GM12878 (cell line): ENCODE data around the gene DLG2.

ENCODE experiments used
- JUND ChIP-seq: IDR thresholded peaks from 2 replicates; pipeline ENCODE4 v1.6.1; 2012; ENCODE audit warnings: low read depth, mild to moderate bottlenecking, low read length, improper control_type of control experiment, moderate library complexity
- KAT2A ChIP-seq: conservative IDR thresholded peaks from 2 replicates; pipeline ENCODE4 v1.6.1; 2011; ENCODE audit warnings: low read depth, low read length; ENCODE audit not compliant: control insufficient read depth
- NFYB ChIP-seq: IDR thresholded peaks from 2 replicates; pipeline ENCODE4 v1.6.1; 2011; ENCODE audit warnings: low read depth, mild to moderate bottlenecking, low read length, improper control_type of control experiment, moderate library complexity; ENCODE audit not compliant: insufficient read depth
- POLR2A ChIP-seq: IDR thresholded peaks from 2 replicates; pipeline ENCODE4 v1.6.1; 2011; ENCODE audit warnings: low read depth, mild to moderate bottlenecking, low read length
- ZNF622 ChIP-seq: fragments of 450-650 bp; IDR thresholded peaks from 2 replicates; pipeline ENCODE4 v1.6.1; 2017; ENCODE audit warnings: mild to moderate bottlenecking, inconsistent platforms
- TF ChIP-seq, protein P1 (sequence below), 3 experiments: IDR thresholded peaks in 2 of 3; conservative IDR thresholded peaks in 1 of 3; 2 replicates each; pipeline ENCODE4 v1.5.1; 2011; ENCODE audit warnings: low read depth in 3 of 3, low read length in 3 of 3, mild to moderate bottlenecking in 3 of 3, control low read depth in 2 of 3, moderate library complexity in 2 of 3, inconsistent platforms in 1 of 3, mixed read lengths in 1 of 3; ENCODE audit not compliant: control insufficient read depth in 2 of 3, insufficient read depth in 1 of 3; ENCODE audit errors: extremely low read depth in 1 of 3
- TF ChIP-seq, protein P2 (sequence below): IDR thresholded peaks from 2 replicates; pipeline ENCODE4 v1.6.1; 2012; ENCODE audit warnings: low read depth, low read length, improper control_type of control experiment

DNA sequence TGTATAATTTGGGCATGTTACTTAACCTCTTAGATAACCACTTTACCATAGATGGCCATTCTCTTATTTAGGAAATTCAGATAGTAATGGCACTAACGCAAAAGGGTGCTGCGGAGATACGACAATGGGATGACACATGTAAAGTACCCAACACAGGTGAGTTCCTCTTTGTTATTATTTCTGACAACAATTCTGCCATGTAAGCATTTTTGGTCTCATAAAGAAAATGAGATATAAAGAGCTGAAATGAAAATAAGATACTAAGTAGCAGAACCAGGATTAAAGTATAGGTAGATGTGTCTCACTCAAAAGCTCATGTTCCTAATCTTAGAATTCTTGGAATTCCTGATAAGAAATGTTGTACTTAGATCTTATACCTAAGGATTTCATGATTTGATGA, 2080.8 kb downstream of the DLG2 start:
- TF ChIP-seq JUND: no peak
- TF ChIP-seq, protein P1, sequence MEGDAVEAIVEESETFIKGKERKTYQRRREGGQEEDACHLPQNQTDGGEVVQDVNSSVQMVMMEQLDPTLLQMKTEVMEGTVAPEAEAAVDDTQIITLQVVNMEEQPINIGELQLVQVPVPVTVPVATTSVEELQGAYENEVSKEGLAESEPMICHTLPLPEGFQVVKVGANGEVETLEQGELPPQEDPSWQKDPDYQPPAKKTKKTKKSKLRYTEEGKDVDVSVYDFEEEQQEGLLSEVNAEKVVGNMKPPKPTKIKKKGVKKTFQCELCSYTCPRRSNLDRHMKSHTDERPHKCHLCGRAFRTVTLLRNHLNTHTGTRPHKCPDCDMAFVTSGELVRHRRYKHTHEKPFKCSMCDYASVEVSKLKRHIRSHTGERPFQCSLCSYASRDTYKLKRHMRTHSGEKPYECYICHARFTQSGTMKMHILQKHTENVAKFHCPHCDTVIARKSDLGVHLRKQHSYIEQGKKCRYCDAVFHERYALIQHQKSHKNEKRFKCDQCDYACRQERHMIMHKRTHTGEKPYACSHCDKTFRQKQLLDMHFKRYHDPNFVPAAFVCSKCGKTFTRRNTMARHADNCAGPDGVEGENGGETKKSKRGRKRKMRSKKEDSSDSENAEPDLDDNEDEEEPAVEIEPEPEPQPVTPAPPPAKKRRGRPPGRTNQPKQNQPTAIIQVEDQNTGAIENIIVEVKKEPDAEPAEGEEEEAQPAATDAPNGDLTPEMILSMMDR (IDR thresholded peaks at IDR 0.05 in 2 of 3, conservative IDR thresholded peaks at IDR 0.05 in 1 of 3; ENCODE audit: control insufficient read depth in 2 of 3, extremely low read depth in 1 of 3, insufficient read depth in 1 of 3, low read depth in 3 of 3, low read length in 3 of 3): no peak
- TF ChIP-seq KAT2A: no peak
- TF ChIP-seq, protein P2, sequence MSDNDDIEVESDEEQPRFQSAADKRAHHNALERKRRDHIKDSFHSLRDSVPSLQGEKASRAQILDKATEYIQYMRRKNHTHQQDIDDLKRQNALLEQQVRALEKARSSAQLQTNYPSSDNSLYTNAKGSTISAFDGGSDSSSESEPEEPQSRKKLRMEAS: no peak
- TF ChIP-seq NFYB: no peak
- no peak for TF ChIP-seq POLR2A
- TF ChIP-seq ZNF622: no peak
